NCI-H1436 treated with DMSO at 0.1 percent for 48 hours (cell line): ENCODE data around the gene ZNF267.
"Not testable (repeated sequence)": the region's sequence is repeated elsewhere in the genome, so short reads cannot be mapped to it uniquely, and the experiment has no call there.

ENCODE experiments used
- DNase-seq: peaks from one replicate; lab custom pipeline; 2025; lab: John Stamatoyannopoulos, UW

Gene ZNF267

GRCh38 chr16:31879937-31880321 is 6.3 kb downstream of the ZNF267 start:
- DNase-seq: no peak

- no peak for DNase-seq
These were observed 6.8 kb downstream of the ZNF267 start for GRCh38 chr16:31880322-31880979.

- DNase-seq: no peak
These were observed 12.6 kb downstream of the ZNF267 start for GRCh38 chr16:31886227-31886626.

GRCh38 chr16:31888735-31889134 is 15.1 kb downstream of the ZNF267 start:
- no peak for DNase-seq

- DNase-seq: not testable (repeated sequence)
These were observed 18.5 kb downstream of the ZNF267 start for GRCh38 chr16:31892111-31892510.

GRCh38 chr16:31893824-31894223 is 20.2 kb downstream of the ZNF267 start:
- no peak for DNase-seq

- no peak for DNase-seq
These were observed 23.7 kb downstream of the ZNF267 start for GRCh38 chr16:31897283-31897682.

GRCh38 chr16:31899505-31899904 is 25.9 kb downstream of the ZNF267 start:
- no peak for DNase-seq

- DNase-seq: not testable (repeated sequence)
These were observed 31.0 kb downstream of the ZNF267 start for GRCh38 chr16:31904571-31904970.

GRCh38 chr16:31913668-31914067 is 40.1 kb downstream of the ZNF267 start:
- DNase-seq: no peak

- no peak for DNase-seq
These were observed 42.5 kb downstream of the ZNF267 start for GRCh38 chr16:31916056-31916488.

GRCh38 chr16:31920373-31920772 is 46.8 kb downstream of the ZNF267 start:
- no peak for DNase-seq

- DNase-seq: not testable (repeated sequence)
These were observed 78.2 kb downstream of the ZNF267 start for GRCh38 chr16:31951806-31952205.

- not testable (repeated sequence) for DNase-seq
These were observed 78.6 kb downstream of the ZNF267 start for GRCh38 chr16:31952206-31952605.

GRCh38 chr16:31956221-31956620 is 82.6 kb downstream of the ZNF267 start:
- not testable (repeated sequence) for DNase-seq

GRCh38 chr16:31960186-31960910 is 86.7 kb downstream of the ZNF267 start:
- not testable (repeated sequence) for DNase-seq
